Spleen (tissue), 11 donors: Measurements from ENCODE around the gene CCDC157. TPM values are rescaled to one million over a fixed set of nuclear protein-coding genes. Genes with fewer than 3 reads are reported as not detected.
A peak's percentile ranks its signal among the peaks of the same experiment; 100 is the strongest.

Experiments used
- DNase-seq: peaks from one replicate; pipeline ENCODE4 v3.0.0-alpha.2; 2020
- H3K27ac ChIP-seq, 8 donors: fragments of 200-600 bp; sonication (generic) in 7 of 8; 1 replicate in 4 of 8; 2 replicates in 4 of 8; pipeline versions ENCODE4 v1.5.0 to v1.8.0; 2016 to 2021; ENCODE audit warnings: inconsistent platforms in 4 of 8, mild to moderate bottlenecking in 4 of 8, moderate library complexity in 1 of 8
- H3K27me3 ChIP-seq, 7 donors: fragments of 200-600 bp; sonication (generic) in 6 of 7; replicated peaks in 1 of 7; 1 replicate in 4 of 7; 2 replicates in 3 of 7; pipeline versions ENCODE4 v1.5.0 to v1.8.0; 2016 to 2021; ENCODE audit warnings: inconsistent platforms in 3 of 7, mild to moderate bottlenecking in 1 of 7
- H3K36me3 ChIP-seq, 6 donors: fragments of 200-600 bp; sonication (generic) in 5 of 6; 1 replicate in 4 of 6; 2 replicates in 2 of 6; pipeline versions ENCODE4 v1.5.0 to v1.8.0; 2016 to 2021; ENCODE audit warnings: inconsistent platforms in 2 of 6
- H3K4me1 ChIP-seq, 6 donors: fragments of 200-600 bp; sonication (generic) in 5 of 6; 1 replicate in 3 of 6; 2 replicates in 3 of 6; pipeline versions ENCODE4 v1.5.0 to v1.8.0; 2016 to 2021; ENCODE audit warnings: inconsistent platforms in 3 of 6
- H3K4me3 ChIP-seq, 8 donors: fragments of 200-600 bp; sonication (generic) in 7 of 8; 1 replicate in 4 of 8; 2 replicates in 4 of 8; pipeline versions ENCODE4 v1.5.0 to v1.8.0; 2016 to 2021; ENCODE audit warnings: inconsistent platforms in 4 of 8, mild to moderate bottlenecking in 4 of 8, moderate library complexity in 2 of 8
- H3K9me3 ChIP-seq, 8 donors: fragments of 200-600 bp; sonication (generic) in 7 of 8; 1 replicate in 4 of 8; 2 replicates in 4 of 8; pipeline versions ENCODE4 v1.5.0 to v1.8.0; 2016 to 2021; ENCODE audit warnings: inconsistent platforms in 4 of 8
- CTCF ChIP-seq, 11 experiments: fragments of 200-600 bp in 7 of 11; fragments of 450-650 bp in 4 of 11; sonication (generic) in 4 of 11; IDR thresholded peaks in 8 of 11; conservative IDR thresholded peaks in 3 of 11; 1 replicate in 7 of 11; 2 replicates in 4 of 11; pipeline versions ENCODE4 v1.4.0 to v1.8.0; 2016 to 2021; ENCODE audit warnings: antibody characterized with exemption in 11 of 11, inconsistent platforms in 4 of 11, mild to moderate bottlenecking in 1 of 11
- POLR2A ChIP-seq, 3 donors: fragments of 450-650 bp; IDR thresholded peaks; one replicate each; pipeline ENCODE4 v1.5.1; 2017; ENCODE audit warnings: antibody characterized with exemption in 3 of 3, mild to moderate bottlenecking in 1 of 3
- POLR2AphosphoS5 ChIP-seq, 3 donors: sonication (generic); formaldehyde crosslinking; IDR thresholded peaks; one replicate each; pipeline ENCODE4 v1.5.1; 2017; ENCODE audit warnings: antibody characterized with exemption in 3 of 3
- WGBS, 5 donors: extraction: QIAGEN DNeasy Blood & Tissue Kit in 3 of 5; methylation state at CpG; one replicate each; pipeline versions ENCODE4 v1.1.5 to v1.1.7; 2013 to 2018; 5-methylcytosine and 5-hydroxymethylcytosine counted together
- intact Hi-C: fragments of 100-400 bp; cut with DNase I; formaldehyde crosslinking; loops from one replicate; pipeline ENCODE4 v1.15.0; 2023; ENCODE audit warnings: low total_unique reads
- polyA plus RNA-seq, 3 donors: library from polyadenylated mRNA; stranded (reverse); fragments of 200-250 nt; gene quantifications; one replicate each; pipeline ENCODE4 v1.2.1, GENCODE V29; 2013
- total RNA-seq, 7 donors: library from RNA; depleted of rRNA in 3 of 7; stranded (reverse); fragments of >200 nt in 3 of 7; fragmentation: NEBNext Ultra II Directional in 4 of 7; extraction: Animal tissue kit (Norgen Biotek cat#: 25700) in 4 of 7; gene quantifications; one replicate each; pipeline versions ENCODE4 v1.1.0 to v1.2.1, GENCODE V29; 2016 to 2021
- donor health status: healthy with polysubstance abuse.
- donor health status: DM: no; HTN: no; CAD: no; lungs with moderate emphysema.
- donor health status: DM: no; HTN: no; CAD: no.
- donor health status: Bipolar disorder and iron deficiency.
- donor health status: healthy.
- donor health status: DM: no; HTN: no; CAD: no.
- donor health status: DM: yes; HTN: yes; CAD: no.

Gene CCDC157
- total and polyA plus RNA-seq, 10 donors, result 2.1 to 8.1 (median 3.7) TPM

- Histone ChIP-seq H3K36me3 (peaks cover 0 to 24% (median 0%) of the 10 kb centered on the region in 6 donors), H3K27me3 (no peaks in the 10 kb centered on the region), H3K4me3 (peak within 1 kb of the TSS; percentile 24 to 81 (median 44)), H3K9me3 (no peaks in the 10 kb centered on the region), H3K27ac (peak within 1 kb of the TSS in 7 of 8 donors; percentile 44 to 92 (median 73)), H3K4me1 (peaks cover 6 to 33% (median 16%) of the 10 kb centered on the region in 6 donors)
- intact Hi-C loops, result loop anchor here (5.0 to 10.0 kb wide), 3 partner anchors 100 to 272 kb away; partner anchors contain the start of gene CASTOR1
- WGBS, 5 donors, result 1 to 8% (median 2%) methylated on average over 28 to 95 of the region's 95 CpGs
- TF ChIP-seq POLR2AphosphoS5 (IDR thresholded peaks at IDR 0.05) (peak; percentile 11 to 69 (median 38)), CTCF (IDR thresholded peaks at IDR 0.05 in 8 of 11, conservative IDR thresholded peaks at IDR 0.05 in 3 of 11) (peak; percentile 90 to 97 (median 95)), POLR2A (IDR thresholded peaks at IDR 0.05) (no peak)
- DNase-seq, result peak; percentile 96
Measured at GRCh38 chr22:30386960-30387827, 30.4 kb downstream of the CCDC157 start, which contains the start of gene RNF215. TSS of gene RNF215 (minus strand) at chr22:30387411. CDS start at chr22:30387313, 98 bp downstream.

GRCh38 chr22:30390974-30391691 lies 34.3 kb downstream of the CCDC157 start:
- peaks cover 0 to 15% (median 6%) of the 10 kb centered on the region in 7 donors for H3K27me3 ChIP-seq
- intact Hi-C loops, result loop anchor here (2.0 kb wide), 1 partner anchor 94 kb away; no protein-coding TSS in a partner anchor
- peaks cover 4 to 45% (median 21%) of the 10 kb centered on the region in 6 donors for H3K4me1 ChIP-seq
- peak; percentile 92 for DNase-seq
- 53 to 67% (median 62%) methylated on average over 5 of the region's 5 CpGs for WGBS, 5 donors
- TF ChIP-seq POLR2AphosphoS5 (IDR thresholded peaks at IDR 0.05) (peak in 1 of 3 donors; percentile 39), CTCF (IDR thresholded peaks at IDR 0.05 in 8 of 11, conservative IDR thresholded peaks at IDR 0.05 in 3 of 11) (peak; percentile 81 to 93 (median 85)), POLR2A (IDR thresholded peaks at IDR 0.05) (no peak)
- no peaks in the 10 kb centered on the region for H3K36me3 ChIP-seq
- H3K9me3 ChIP-seq, result no peaks in the 10 kb centered on the region
- no peak overlapping the region for H3K4me3 ChIP-seq
- H3K27ac ChIP-seq, result peak overlapping the region in 2 of 8 donors; percentile 21 to 34

- 53 to 70% (median 65%) methylated on average over 9 of the region's 9 CpGs for WGBS, 5 donors
- Histone ChIP-seq H3K27me3 (peaks cover 0 to 32% (median 22%) of the 10 kb centered on the region in 7 donors), H3K27ac (no peak overlapping the region), H3K36me3 (no peaks in the 10 kb centered on the region), H3K4me3 (no peak overlapping the region), H3K4me1 (peaks cover 0 to 49% (median 25%) of the 10 kb centered on the region in 6 donors), H3K9me3 (no peaks in the 10 kb centered on the region)
- intact Hi-C loops, result no loop called here
- no peak for TF ChIP-seq POLR2A (IDR thresholded peaks at IDR 0.05)
- no peak for TF ChIP-seq POLR2AphosphoS5 (IDR thresholded peaks at IDR 0.05)
- TF ChIP-seq CTCF (IDR thresholded peaks at IDR 0.05 in 8 of 11, conservative IDR thresholded peaks at IDR 0.05 in 3 of 11), result no peak
- DNase-seq, result no peak
Measured at GRCh38 chr22:30392661-30393321, 36.0 kb downstream of the CCDC157 start.
